WTC11 (cell line): ENCODE measurements around the gene MSI2. TPM values are rescaled to one million over a fixed set of nuclear protein-coding genes. Genes with fewer than 3 reads are reported as not detected.

ENCODE experiments used
- ATAC-seq: fragments of 200-7000 bp; cut with Tn5 transposase; 2 replicates; pipeline ENCODE4 v1.10.0; 2021; ENCODE audit warnings: mild to moderate bottlenecking, moderate library complexity
- CTCF ChIA-PET: fragments of 300-600 bp; sonication (Branson Sonifier 250); formaldehyde crosslinking; loops from one replicate; lab custom pipeline; 2021; ENCODE audit warnings: antibody characterized with exemption; lab: Charles Lee
- POLR2A ChIA-PET: fragments of 350-600 bp; sonication (Branson Sonifier 250); formaldehyde crosslinking; loops from one replicate; lab custom pipeline; 2021; ENCODE audit warnings: antibody characterized with exemption; lab: Charles Lee
- DNase-seq: peaks from one replicate; pipeline ENCODE4 v3.0.0; 2021; ENCODE audit warnings: low spot score
- H3K27ac Mint-ChIP-seq: 2 replicates; pipeline ENCODE4 v1.8.0; 2021; ENCODE audit warnings: mixed read lengths
- H3K27me3 Mint-ChIP-seq: 2 replicates; pipeline ENCODE4 v1.8.0; 2021; ENCODE audit warnings: low read depth, mild to moderate bottlenecking, moderate library complexity, mixed read lengths
- H3K36me3 Mint-ChIP-seq: 2 replicates; pipeline ENCODE4 v1.8.0; 2021; ENCODE audit warnings: mixed read lengths
- H3K4me1 Mint-ChIP-seq: 2 replicates; pipeline ENCODE4 v1.8.0; 2022; ENCODE audit warnings: mixed read lengths
- H3K4me3 Mint-ChIP-seq: 2 replicates; pipeline ENCODE4 v1.8.0; 2021; ENCODE audit warnings: mild to moderate bottlenecking, moderate library complexity, mixed read lengths
- H3K9me3 Mint-ChIP-seq: 2 replicates; pipeline ENCODE4 v1.8.0; 2021; ENCODE audit warnings: mixed read lengths
- AFF4 ChIP-seq: sonication (generic); formaldehyde crosslinking; IDR thresholded peaks from 2 replicates; pipeline ENCODE4 v1.8.1; 2023; ENCODE audit warnings: mild to moderate bottlenecking, missing genetic modification reagents, borderline replicate concordance
- E2F1 ChIP-seq: sonication (generic); formaldehyde crosslinking; IDR thresholded peaks from 2 replicates; pipeline ENCODE4 v1.8.0; 2022; ENCODE audit warnings: mild to moderate bottlenecking, missing genetic modification reagents
- EMX1 ChIP-seq: fragments of 250-450 bp; sonication (Bioruptor Pico); IDR thresholded peaks from 2 replicates; pipeline ENCODE4 v1.8.0; 2021; ENCODE audit warnings: mild to moderate bottlenecking
- FOXP1 ChIP-seq: sonication (generic); formaldehyde crosslinking; IDR thresholded peaks from 2 replicates; pipeline ENCODE4 v1.8.0; 2022; ENCODE audit warnings: missing genetic modification reagents, mild to moderate bottlenecking, moderate library complexity, borderline replicate concordance
- JAZF1 ChIP-seq: fragments of 250-450 bp; sonication (Bioruptor Pico); IDR thresholded peaks from 2 replicates; pipeline ENCODE4 v1.9.0; 2021; ENCODE audit warnings: moderate library complexity, mild to moderate bottlenecking, inconsistent platforms
- PREB ChIP-seq: sonication (generic); formaldehyde crosslinking; IDR thresholded peaks from 2 replicates; pipeline ENCODE4 v1.8.1; 2022; ENCODE audit warnings: mild to moderate bottlenecking, missing genetic modification reagents, moderate library complexity, borderline replicate concordance
- PRRX2 ChIP-seq: fragments of 250-450 bp; sonication (Bioruptor Pico); IDR thresholded peaks from 2 replicates; pipeline ENCODE4 v1.8.0; 2021; ENCODE audit warnings: mild to moderate bottlenecking
- TEAD4 ChIP-seq: sonication (generic); formaldehyde crosslinking; IDR thresholded peaks from 2 replicates; pipeline ENCODE4 v1.8.0; 2022; ENCODE audit warnings: mild to moderate bottlenecking, missing genetic modification reagents
- USF1 ChIP-seq: sonication (generic); formaldehyde crosslinking; IDR thresholded peaks from 2 replicates; pipeline ENCODE4 v1.8.0; 2022; ENCODE audit warnings: mild to moderate bottlenecking, missing genetic modification reagents
- ZNF121 ChIP-seq: sonication (generic); formaldehyde crosslinking; IDR thresholded peaks from 2 replicates; pipeline ENCODE4 v1.8.0; 2023; ENCODE audit warnings: missing genetic modification reagents
- ZNF138 ChIP-seq: sonication (generic); formaldehyde crosslinking; conservative IDR thresholded peaks from 2 replicates; pipeline ENCODE4 v1.8.1; 2022; ENCODE audit warnings: mild to moderate bottlenecking, moderate library complexity, missing genetic modification reagents
- ZNF263 ChIP-seq: sonication (generic); formaldehyde crosslinking; IDR thresholded peaks from 2 replicates; pipeline ENCODE4 v1.8.1; 2022; ENCODE audit warnings: low read depth, mild to moderate bottlenecking, moderate library complexity, missing genetic modification reagents
- ZNF396 ChIP-seq: fragments of 250-450 bp; sonication (Bioruptor Pico); IDR thresholded peaks from 2 replicates; pipeline ENCODE4 v1.8.0; 2021; ENCODE audit warnings: mild to moderate bottlenecking, moderate library complexity, borderline replicate concordance
- ZNF423 ChIP-seq: fragments of 250-450 bp; sonication (Bioruptor Pico); IDR thresholded peaks from 2 replicates; pipeline ENCODE4 v2.1.2; 2022; ENCODE audit warnings: mild to moderate bottlenecking, moderate library complexity
- ZNF532 ChIP-seq: fragments of 250-450 bp; sonication (Bioruptor Pico); IDR thresholded peaks from 2 replicates; pipeline ENCODE4 v1.9.0; 2021; ENCODE audit warnings: mild to moderate bottlenecking, borderline replicate concordance
- total RNA-seq: library from RNA; stranded (reverse); gene quantifications from 3 replicates; pipeline ENCODE4 v1.2.3, GENCODE V29; 2021
- TF ChIP-seq, protein P1 (sequence below): sonication (generic); formaldehyde crosslinking; IDR thresholded peaks from 2 replicates; pipeline ENCODE4 v1.8.1; 2022; ENCODE audit warnings: missing genetic modification reagents, borderline replicate concordance

MSI2 gene
- total RNA-seq, 1 experiment from 2014 or later, result 82.1 TPM

- no peak for ATAC-seq
- no peaks in the 10 kb centered on the region for H3K36me3 Mint-ChIP-seq
- DNase-seq, result no peak
- H3K27ac Mint-ChIP-seq, result no peak overlapping the region
- ChIA-PET POLR2A (no interaction called here), CTCF (interaction anchor here (0.7 to 2.6 kb wide), 3 partner anchors 10 to 111 kb away, joined by 3 to 11 read pairs (median 7); no protein-coding TSS in a partner anchor)
- peaks cover 23% of the 10 kb centered on the region for H3K4me1 Mint-ChIP-seq
- H3K27me3 Mint-ChIP-seq, result no peaks in the 10 kb centered on the region
- no peaks in the 10 kb centered on the region for H3K9me3 Mint-ChIP-seq
- no peak for TF ChIP-seq EMX1 (CRISPR knock-in tag)
- H3K4me3 Mint-ChIP-seq, result no peak overlapping the region
Observed at GRCh38 chr17:57587193-57587969, 331.1 kb downstream of the MSI2 start.

- Mint-ChIP-seq H3K36me3 (no peaks in the 10 kb centered on the region), H3K4me1 (peaks cover 23% of the 10 kb centered on the region), H3K27ac (no peak overlapping the region), H3K27me3 (no peaks in the 10 kb centered on the region), H3K4me3 (no peak overlapping the region), H3K9me3 (no peaks in the 10 kb centered on the region)
- CTCF ChIA-PET, result interaction anchor here (2.6 kb wide), 1 partner anchor 10 kb away, joined by 11 read pairs; no protein-coding TSS in a partner anchor
- TF ChIP-seq PREB (no peak), ZNF423 (CRISPR knock-in tag) (peak; percentile 50; the same call in 1 of the 2 replicates)
- DNase-seq (no peak), ATAC-seq (peak; percentile 84)
- POLR2A ChIA-PET, result no interaction called here
Observed at GRCh38 chr17:57588086-57588485, 331.8 kb downstream of the MSI2 start.

GRCh38 chr17:57589151-57590034 is 333.1 kb downstream of the MSI2 start:
- peaks cover 28% of the 10 kb centered on the region for H3K4me1 Mint-ChIP-seq
- DNase-seq (no peak), ATAC-seq (no peak)
- CTCF ChIA-PET, result no interaction called here
- no peak overlapping the region for H3K4me3 Mint-ChIP-seq
- H3K9me3 Mint-ChIP-seq, result no peaks in the 10 kb centered on the region
- H3K27me3 Mint-ChIP-seq, result no peaks in the 10 kb centered on the region
- POLR2A ChIA-PET, result no interaction called here
- no peak overlapping the region for H3K27ac Mint-ChIP-seq
- no peaks in the 10 kb centered on the region for H3K36me3 Mint-ChIP-seq
- TF ChIP-seq PRRX2 (CRISPR knock-in tag) (no peak), AFF4 (CRISPR knock-in tag) (no peak), ZNF138 (CRISPR knock-in tag) (no peak), ZNF396 (CRISPR knock-in tag) (no peak), USF1 (CRISPR knock-in tag) (no peak), FOXP1 (CRISPR knock-in tag) (no peak), JAZF1 (no peak), ZNF263 (CRISPR knock-in tag) (no peak), TEAD4 (CRISPR knock-in tag) (no peak), ZNF121 (no peak), E2F1 (CRISPR knock-in tag) (no peak), ZNF532 (CRISPR knock-in tag) (no peak)
- TF ChIP-seq, protein P1, sequence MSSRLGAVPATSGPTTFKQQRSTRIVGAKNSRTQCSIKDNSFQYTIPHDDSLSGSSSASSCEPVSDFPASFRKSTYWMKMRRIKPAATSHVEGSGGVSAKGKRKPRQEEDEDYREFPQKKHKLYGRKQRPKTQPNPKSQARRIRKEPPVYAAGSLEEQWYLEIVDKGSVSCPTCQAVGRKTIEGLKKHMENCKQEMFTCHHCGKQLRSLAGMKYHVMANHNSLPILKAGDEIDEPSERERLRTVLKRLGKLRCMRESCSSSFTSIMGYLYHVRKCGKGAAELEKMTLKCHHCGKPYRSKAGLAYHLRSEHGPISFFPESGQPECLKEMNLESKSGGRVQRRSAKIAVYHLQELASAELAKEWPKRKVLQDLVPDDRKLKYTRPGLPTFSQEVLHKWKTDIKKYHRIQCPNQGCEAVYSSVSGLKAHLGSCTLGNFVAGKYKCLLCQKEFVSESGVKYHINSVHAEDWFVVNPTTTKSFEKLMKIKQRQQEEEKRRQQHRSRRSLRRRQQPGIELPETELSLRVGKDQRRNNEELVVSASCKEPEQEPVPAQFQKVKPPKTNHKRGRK (CRISPR knock-in tag), result no peak
